HEK293T (cell line): ENCODE results near the gene MINDY2.
"Not testable (repeated sequence)": the region's sequence is repeated elsewhere in the genome, so short reads cannot be mapped to it uniquely, and the experiment has no call there.

Experiments
- CTCF ChIA-PET: fragments of 350-600 bp; formaldehyde crosslinking; extraction: SDS; loops from one replicate; lab custom pipeline; 2021; ENCODE audit warnings: antibody characterized with exemption, inconsistent platforms; lab: Yijun Ruan, JAX
- POLR2A ChIA-PET: fragments of 350-600 bp; formaldehyde crosslinking; extraction: SDS; loops from one replicate; lab custom pipeline; 2020; ENCODE audit warnings: antibody characterized with exemption, inconsistent platforms; lab: Yijun Ruan, JAX
- DNase-seq: peaks from one replicate; pipeline ENCODE4 v3.0.0; 2012; ENCODE audit warnings: mixed read lengths; ENCODE audit errors: extremely low spot score
- ARNT ChIP-seq: fragments of 450-650 bp; IDR thresholded peaks from 2 replicates; pipeline ENCODE4 v1.6.1; 2017; ENCODE audit warnings: mild to moderate bottlenecking
- BHLHE40 ChIP-seq: fragments of 450-650 bp; IDR thresholded peaks from 2 replicates; pipeline ENCODE4 v1.6.1; 2016; ENCODE audit warnings: mild to moderate bottlenecking, moderate library complexity, borderline replicate concordance
- CTBP1 ChIP-seq: fragments of 450-650 bp; IDR thresholded peaks from 2 replicates; pipeline ENCODE4 v1.6.1; 2016; ENCODE audit warnings: borderline replicate concordance
- ELF4 ChIP-seq: fragments of 450-650 bp; IDR thresholded peaks from 2 replicates; pipeline ENCODE4 v1.6.1; 2017; ENCODE audit warnings: antibody characterized with exemption
- FOXA1 ChIP-seq: fragments of 450-650 bp; IDR thresholded peaks from 2 replicates; pipeline ENCODE4 v1.6.1; 2016; ENCODE audit warnings: mild to moderate bottlenecking
- FOXK2 ChIP-seq: fragments of 450-650 bp; IDR thresholded peaks from 2 replicates; pipeline ENCODE4 v1.6.1; 2016; ENCODE audit warnings: mild to moderate bottlenecking
- FOXM1 ChIP-seq: fragments of 450-650 bp; IDR thresholded peaks from 2 replicates; pipeline ENCODE4 v1.6.1; 2017; ENCODE audit warnings: mild to moderate bottlenecking, borderline replicate concordance
- HDGF ChIP-seq: fragments of 450-650 bp; IDR thresholded peaks from 2 replicates; pipeline ENCODE4 v1.6.1; 2017; ENCODE audit warnings: antibody characterized with exemption, borderline replicate concordance
- L3MBTL2 ChIP-seq: fragments of 450-650 bp; conservative IDR thresholded peaks from 2 replicates; pipeline ENCODE4 v1.6.1; 2016; ENCODE audit warnings: mild to moderate bottlenecking
- LEF1 ChIP-seq: fragments of 450-650 bp; IDR thresholded peaks from 2 replicates; pipeline ENCODE4 v1.6.1; 2017; ENCODE audit warnings: mild to moderate bottlenecking, borderline replicate concordance
- NFRKB ChIP-seq: fragments of 450-650 bp; IDR thresholded peaks from 2 replicates; pipeline ENCODE4 v1.6.1; 2016; ENCODE audit warnings: mild to moderate bottlenecking, moderate library complexity
- PKNOX1 ChIP-seq: fragments of 450-650 bp; IDR thresholded peaks from 2 replicates; pipeline ENCODE4 v1.6.1; 2016
- SP1 ChIP-seq: fragments of 450-650 bp; IDR thresholded peaks from 2 replicates; pipeline ENCODE4 v1.6.1; 2017
- SUZ12 ChIP-seq: fragments of 450-650 bp; IDR thresholded peaks from 2 replicates; pipeline ENCODE4 v1.6.1; 2016; ENCODE audit warnings: mild to moderate bottlenecking
- TARDBP ChIP-seq: fragments of 450-650 bp; IDR thresholded peaks from 2 replicates; pipeline ENCODE4 v1.6.1; 2016
- ZNF384 ChIP-seq: fragments of 450-650 bp; IDR thresholded peaks from 2 replicates; pipeline ENCODE4 v1.6.1; 2016

Gene MINDY2

GRCh38 chr15:58762285-58762684, 8.8 kb upstream of the MINDY2 start:
- TF ChIP-seq L3MBTL2 (no peak), BHLHE40 (no peak), TARDBP (no peak), LEF1 (no peak), SUZ12 (no peak), SP1 (no peak), ELF4 (no peak), FOXM1 (no peak), NFRKB (no peak), CTBP1 (no peak), ARNT (no peak), HDGF (no peak), ZNF384 (no peak), FOXA1 (no peak), FOXK2 (no peak)
- DNase-seq = no peak
- POLR2A ChIA-PET = no interaction called here
- CTCF ChIA-PET = no interaction called here

GRCh38 chr15:58762731-58763130, 8.4 kb upstream of the MINDY2 start:
- POLR2A ChIA-PET = no interaction called here
- TF ChIP-seq SUZ12 = no peak
- no peak for TF ChIP-seq CTBP1
- no peak for TF ChIP-seq ARNT
- TF ChIP-seq BHLHE40 = no peak
- no peak for TF ChIP-seq ZNF384
- no peak for TF ChIP-seq PKNOX1
- TF ChIP-seq NFRKB = no peak
- TF ChIP-seq ELF4 = no peak
- TF ChIP-seq TARDBP = no peak
- no peak for TF ChIP-seq LEF1
- no peak for TF ChIP-seq L3MBTL2
- TF ChIP-seq SP1 = no peak
- TF ChIP-seq FOXK2 = no peak
- TF ChIP-seq HDGF = no peak
- DNase-seq = no peak
- CTCF ChIA-PET = no interaction called here

GRCh38 chr15:58764468-58764867, 6.6 kb upstream of the MINDY2 start:
- ChIA-PET POLR2A (no interaction called here), CTCF (no interaction called here)
- no peak for DNase-seq
- TF ChIP-seq BHLHE40 = no peak

GRCh38 chr15:58766290-58766689, 4.8 kb upstream of the MINDY2 start:
- no peak for TF ChIP-seq FOXA1
- TF ChIP-seq SP1 = no peak
- no peak for TF ChIP-seq ZNF384
- no peak for TF ChIP-seq L3MBTL2
- no peak for TF ChIP-seq ARNT
- no peak for TF ChIP-seq NFRKB
- no peak for TF ChIP-seq LEF1
- TF ChIP-seq PKNOX1 = no peak
- no peak for TF ChIP-seq SUZ12
- no peak for TF ChIP-seq HDGF
- DNase-seq = no peak
- ChIA-PET CTCF (no interaction called here), POLR2A (interaction anchor here (0.7 kb wide), 1 partner anchor 11 kb away, joined by 3 read pairs; no protein-coding TSS in a partner anchor)

- POLR2A ChIA-PET = not testable (repeated sequence)
These were observed 2.5 kb upstream of the MINDY2 start for GRCh38 chr15:58768601-58769004.

GRCh38 chr15:58770519-58770856, 614 bp upstream of the MINDY2 start:
- DNase-seq = peak; percentile 21
- CTCF ChIA-PET = interaction anchor here (0.7 to 1.3 kb wide), 4 partner anchors 16 to 154 kb away, joined by 3 to 6 read pairs (median 3); partner anchors contain the start of gene ADAM10
- POLR2A ChIA-PET = interaction anchor here (0.8 to 2.2 kb wide), 17 partner anchors 10 to 548 kb away, joined by 3 to 48 read pairs (median 3); partner anchors contain the start of gene ADAM10
- TF ChIP-seq PKNOX1 (no peak), FOXM1 (no peak), LEF1 (no peak), L3MBTL2 (no peak), FOXK2 (no peak), SP1 (no peak), CTBP1 (no peak), BHLHE40 (no peak), ARNT (no peak), ZNF384 (no peak), SUZ12 (no peak), NFRKB (no peak), FOXA1 (no peak), HDGF (no peak), TARDBP (no peak)

More at GRCh38 chr15:58768601-58769004, 2.5 kb upstream of the MINDY2 start:
- CTCF ChIA-PET, DNase-seq: not testable (repeated sequence)

- peak; percentile 18 for DNase-seq
- ChIA-PET POLR2A (interaction anchor here (0.9 to 2.2 kb wide), 7 partner anchors 18 to 439 kb away, joined by 3 to 48 read pairs (median 3); partner anchors contain the start of gene ADAM10), CTCF (interaction anchor here (0.5 to 1.3 kb wide), 3 partner anchors 22 to 326 kb away, joined by 3 to 6 read pairs (median 5); partner anchors contain the start of gene ADAM10)
- TF ChIP-seq FOXK2 (no peak), HDGF (no peak), L3MBTL2 (no peak), FOXM1 (no peak), NFRKB (no peak), ARNT (no peak), TARDBP (no peak), ELF4 (no peak), SUZ12 (no peak)
These were observed 634 bp downstream of the MINDY2 start for GRCh38 chr15:58771621-58772250.
